GM18867 (cell line): ENCODE data around the gene PDLIM4.

ENCODE experiments used
- ATAC-seq: cut with Tn5 transposase; IDR thresholded peaks from one replicate; pipeline ENCODE4 v1.9.1; 2021; ENCODE audit warnings: mild to moderate bottlenecking, moderate library complexity; ENCODE audit not compliant: unreplicated experiment

PDLIM4 gene

DNA sequence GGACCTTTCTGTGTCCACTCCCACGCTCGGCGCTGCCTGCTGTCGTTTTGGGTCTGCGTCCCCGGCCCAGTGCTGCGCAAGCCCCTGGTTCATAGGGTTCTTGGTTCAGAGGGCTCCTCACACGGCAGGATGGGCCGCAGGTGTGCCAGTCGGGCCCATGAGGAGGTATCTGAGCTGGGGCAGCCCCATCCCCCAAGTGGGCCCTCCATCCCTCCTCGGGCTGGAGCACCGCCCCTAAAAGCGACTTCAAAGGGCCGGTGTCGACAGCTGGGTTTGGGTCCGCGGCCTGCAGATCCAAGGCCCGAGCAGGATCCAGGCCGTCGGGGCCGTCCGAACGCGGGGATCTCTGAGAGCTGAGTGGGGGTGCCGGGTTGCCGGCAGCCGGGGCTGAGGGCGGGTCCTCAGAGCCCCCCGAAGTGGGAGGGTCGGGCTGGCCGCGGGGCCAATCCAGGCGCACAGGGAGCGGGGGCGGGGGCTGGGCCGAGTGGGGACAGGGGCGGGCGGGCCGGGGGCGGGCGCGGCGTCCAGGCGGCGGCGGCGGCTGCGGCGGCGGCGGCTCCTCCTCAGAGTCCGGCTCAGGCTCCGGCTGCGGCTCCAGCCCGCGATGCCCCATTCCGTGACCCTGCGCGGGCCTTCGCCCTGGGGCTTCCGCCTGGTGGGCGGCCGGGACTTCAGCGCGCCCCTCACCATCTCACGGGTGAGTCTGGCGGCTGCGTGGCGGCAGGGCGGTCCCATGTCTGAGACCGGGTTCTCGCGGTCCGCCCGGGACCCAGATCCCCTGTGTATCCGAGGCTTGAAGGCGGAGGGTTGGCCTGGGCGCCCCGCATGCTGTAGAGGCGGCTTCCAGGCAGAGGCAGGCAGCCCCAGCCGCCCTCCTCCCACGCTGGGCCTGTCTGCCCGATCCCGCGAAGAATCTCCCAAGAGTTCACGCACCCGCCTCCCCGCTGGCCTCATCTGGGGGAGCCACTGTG, at the start of gene PDLIM4:
PDLIM4 (plus strand) TSS at position 566 of the 971 bp plus-strand sequence; CDS start at position 605, 39 bp downstream.
- no peak for ATAC-seq

GRCh38 chr5:132207778-132208177, 49.7 kb upstream of the PDLIM4 start:
- ATAC-seq: no peak

GRCh38 chr5:132209131-132209530, 48.4 kb upstream of the PDLIM4 start:
- ATAC-seq: no peak

GRCh38 chr5:132209901-132210545, 47.5 kb upstream of the PDLIM4 start:
- ATAC-seq: no peak

GRCh38 chr5:132210944-132211343, 46.6 kb upstream of the PDLIM4 start:
- ATAC-seq: no peak

DNA sequence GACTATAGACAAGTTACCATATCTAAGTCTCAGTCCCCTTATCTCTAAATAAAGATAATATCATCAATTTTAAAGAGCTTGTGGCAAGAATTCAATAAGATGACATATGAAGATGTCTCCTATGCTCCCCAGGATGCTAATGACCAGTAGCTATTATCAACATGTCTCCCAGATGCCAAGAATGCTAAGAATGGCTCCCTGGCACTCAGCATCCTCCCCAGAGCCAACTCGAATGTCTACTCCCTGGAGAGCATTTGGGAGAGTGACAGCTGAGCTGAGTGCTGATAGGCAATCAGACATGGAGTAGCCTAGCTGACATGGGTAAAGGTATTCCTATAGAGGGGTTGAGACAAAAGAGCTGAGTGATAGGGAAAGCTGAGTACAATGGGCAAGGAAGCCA, 45.7 kb upstream of the PDLIM4 start:
- no peak for ATAC-seq

- no peak for ATAC-seq
These were observed 43.8 kb upstream of the PDLIM4 start for GRCh38 chr5:132213666-132214065.

GRCh38 chr5:132214491-132214890, 43.0 kb upstream of the PDLIM4 start:
- no peak for ATAC-seq

- ATAC-seq: no peak
These were observed 42.2 kb upstream of the PDLIM4 start for GRCh38 chr5:132215329-132215728.

- no peak for ATAC-seq
These were observed 39.2 kb upstream of the PDLIM4 start for GRCh38 chr5:132218321-132218720.

DNA sequence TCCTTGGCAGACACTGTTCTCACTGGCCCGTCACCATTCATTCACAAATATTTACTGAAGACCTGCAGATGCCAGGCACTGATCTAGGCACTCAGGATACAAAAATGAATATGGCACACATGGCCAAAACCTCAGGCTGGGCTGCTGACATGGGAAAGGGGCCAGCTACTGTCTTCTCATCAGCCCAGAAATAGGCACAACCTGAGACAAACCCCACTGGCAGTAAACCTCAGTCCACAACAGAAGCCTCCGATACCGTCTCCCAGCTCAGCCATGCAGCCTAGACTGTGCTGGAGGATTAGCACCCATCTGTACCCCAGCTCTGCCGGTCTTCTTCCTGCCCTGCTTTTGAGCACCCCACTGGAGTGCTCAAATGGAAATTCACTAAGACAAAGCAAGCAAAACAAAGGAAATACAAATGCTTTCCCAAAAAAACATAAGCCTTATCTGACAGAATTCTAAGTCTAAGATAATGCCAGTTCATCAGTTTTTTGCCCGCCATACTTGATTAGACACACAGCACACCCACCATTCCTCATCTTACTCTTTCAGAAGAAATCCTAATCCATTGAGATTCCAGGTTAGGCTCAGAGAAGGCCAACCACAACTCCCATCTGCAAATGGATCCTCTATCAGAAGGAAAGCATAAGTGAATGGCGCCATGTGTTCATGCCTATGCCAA, 38.1 kb upstream of the PDLIM4 start:
- ATAC-seq: no peak

- ATAC-seq: no peak
These were observed 37.5 kb upstream of the PDLIM4 start for GRCh38 chr5:132219981-132220380.

- ATAC-seq: no peak
These were observed 37.0 kb upstream of the PDLIM4 start for GRCh38 chr5:132220491-132220890.

- no peak for ATAC-seq
These were observed 35.5 kb upstream of the PDLIM4 start for GRCh38 chr5:132221781-132222648.

DNA sequence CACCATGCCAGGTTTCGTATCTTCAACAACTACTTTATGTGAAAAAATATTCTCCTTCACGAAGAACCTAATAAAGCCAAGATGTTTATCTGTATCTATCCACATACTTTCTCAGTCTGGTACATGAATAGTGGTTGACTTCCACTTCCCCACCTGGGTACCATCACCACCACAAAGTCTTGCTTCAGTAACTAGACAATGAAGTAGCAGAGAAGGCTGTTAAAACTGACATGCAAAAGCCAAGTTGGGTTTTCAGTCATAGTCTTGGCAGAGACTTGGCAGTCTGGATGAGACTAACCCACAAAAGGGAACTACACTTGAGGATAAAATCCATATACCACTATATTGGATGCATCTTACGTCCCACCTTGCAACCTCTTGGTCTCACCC, 34.9 kb upstream of the PDLIM4 start:
- ATAC-seq: peak; percentile 65

GRCh38 chr5:132223861-132224260, 33.6 kb upstream of the PDLIM4 start:
- no peak for ATAC-seq

GRCh38 chr5:132224716-132225115, 32.8 kb upstream of the PDLIM4 start:
- ATAC-seq: no peak

- no peak for ATAC-seq
These were observed 32.1 kb upstream of the PDLIM4 start for GRCh38 chr5:132225165-132226032.

- no peak for ATAC-seq
These were observed 30.8 kb upstream of the PDLIM4 start for GRCh38 chr5:132226516-132227234.
